ENCODE measurements around the gene CDK18.

DNA sequence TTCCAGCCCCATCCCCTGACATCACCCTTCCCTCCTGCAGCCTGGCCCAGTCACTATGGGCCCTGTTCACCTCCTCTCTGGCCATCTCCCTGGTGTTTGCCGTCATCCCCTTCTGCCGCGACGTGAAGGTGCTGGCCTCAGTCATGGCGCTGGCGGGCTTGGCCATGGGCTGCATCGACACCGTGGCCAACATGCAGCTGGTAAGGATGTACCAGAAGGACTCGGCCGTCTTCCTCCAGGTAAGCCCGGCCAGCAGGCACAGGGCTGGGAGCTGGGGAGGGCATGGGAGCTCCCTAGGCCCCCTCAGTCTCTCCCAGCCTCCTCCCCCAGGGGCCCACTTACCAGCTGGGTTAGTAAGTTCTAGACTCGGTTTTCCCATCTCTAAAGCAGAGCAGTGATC, 75.2 kb downstream of the CDK18 start:
- no peak for TF ChIP-seq CTCF (IDR thresholded peaks at IDR 0.05; ENCODE audit: low read depth, low read length)
- no peak for TF ChIP-seq EZH2phosphoT487 (IDR thresholded peaks at IDR 0.05; ENCODE audit: low read depth)

Data from OCI-LY3 (cell line).